ENCODE measurements around the gene ANK2. TPM values are rescaled to one million over a fixed set of nuclear protein-coding genes. Genes with fewer than 3 reads are reported as not detected.
A peak's percentile ranks its signal among the peaks of the same experiment; 100 is the strongest.

The ANK2 gene
- total RNA-seq, 4 donors from 2014 or later: 74.2 to 127 (median 87.5) TPM

DNA sequence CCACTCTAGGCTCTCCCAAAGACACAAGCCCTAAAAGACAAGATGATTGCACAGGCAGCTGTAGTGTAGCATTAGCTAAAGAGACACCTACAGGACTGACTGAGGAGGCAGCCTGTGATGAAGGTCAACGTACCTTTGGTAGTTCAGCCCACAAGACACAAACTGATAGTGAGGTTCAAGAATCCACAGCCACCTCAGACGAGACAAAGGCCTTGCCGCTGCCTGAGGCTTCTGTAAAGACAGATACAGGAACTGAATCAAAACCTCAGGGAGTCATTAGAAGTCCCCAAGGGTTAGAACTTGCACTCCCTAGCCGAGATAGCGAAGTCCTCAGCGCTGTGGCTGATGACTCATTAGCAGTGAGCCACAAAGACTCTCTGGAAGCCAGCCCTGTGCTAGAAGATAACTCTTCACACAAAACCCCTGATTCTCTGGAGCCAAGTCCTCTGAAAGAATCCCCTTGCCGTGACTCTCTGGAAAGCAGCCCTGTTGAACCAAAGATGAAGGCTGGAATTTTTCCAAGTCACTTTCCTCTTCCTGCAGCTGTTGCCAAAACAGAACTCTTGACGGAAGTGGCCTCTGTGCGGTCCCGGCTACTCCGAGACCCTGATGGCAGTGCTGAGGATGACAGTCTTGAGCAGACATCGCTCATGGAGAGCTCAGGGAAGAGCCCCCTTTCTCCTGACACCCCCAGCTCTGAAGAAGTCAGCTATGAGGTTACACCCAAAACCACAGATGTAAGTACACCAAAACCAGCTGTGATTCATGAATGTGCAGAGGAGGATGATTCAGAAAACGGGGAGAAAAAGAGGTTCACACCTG lies 306.3 kb downstream of the ANK2 start:
- no peak for DNase-seq

DNA sequence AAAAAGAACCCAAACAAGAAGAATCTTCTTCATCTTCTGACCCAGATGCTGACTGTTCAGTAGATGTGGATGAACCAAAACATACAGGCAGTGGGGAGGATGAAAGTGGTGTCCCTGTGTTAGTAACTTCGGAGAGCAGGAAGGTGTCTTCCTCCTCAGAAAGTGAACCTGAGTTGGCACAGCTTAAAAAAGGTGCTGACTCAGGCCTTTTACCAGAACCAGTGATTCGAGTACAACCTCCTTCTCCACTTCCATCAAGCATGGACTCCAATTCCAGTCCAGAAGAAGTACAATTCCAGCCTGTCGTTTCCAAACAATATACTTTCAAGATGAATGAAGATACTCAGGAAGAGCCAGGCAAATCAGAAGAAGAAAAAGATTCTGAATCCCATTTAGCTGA lies 307.0 kb downstream of the ANK2 start:
- no peaks in the 10 kb centered on the region for H3K36me3 ChIP-seq
- in situ Hi-C loops (cut with MboI; ENCODE audit: low sequenced_read_pairs in 4 of 4) (no loop called here), intact Hi-C loops (cut with DNase I; ENCODE audit: low total_unique reads) (no loop called here)
- DNase-seq: no peak
- no peaks in the 10 kb centered on the region for H3K4me1 ChIP-seq
- TF ChIP-seq POLR2A (IDR thresholded peaks at IDR 0.05): no peak
- TF ChIP-seq, protein P1, sequence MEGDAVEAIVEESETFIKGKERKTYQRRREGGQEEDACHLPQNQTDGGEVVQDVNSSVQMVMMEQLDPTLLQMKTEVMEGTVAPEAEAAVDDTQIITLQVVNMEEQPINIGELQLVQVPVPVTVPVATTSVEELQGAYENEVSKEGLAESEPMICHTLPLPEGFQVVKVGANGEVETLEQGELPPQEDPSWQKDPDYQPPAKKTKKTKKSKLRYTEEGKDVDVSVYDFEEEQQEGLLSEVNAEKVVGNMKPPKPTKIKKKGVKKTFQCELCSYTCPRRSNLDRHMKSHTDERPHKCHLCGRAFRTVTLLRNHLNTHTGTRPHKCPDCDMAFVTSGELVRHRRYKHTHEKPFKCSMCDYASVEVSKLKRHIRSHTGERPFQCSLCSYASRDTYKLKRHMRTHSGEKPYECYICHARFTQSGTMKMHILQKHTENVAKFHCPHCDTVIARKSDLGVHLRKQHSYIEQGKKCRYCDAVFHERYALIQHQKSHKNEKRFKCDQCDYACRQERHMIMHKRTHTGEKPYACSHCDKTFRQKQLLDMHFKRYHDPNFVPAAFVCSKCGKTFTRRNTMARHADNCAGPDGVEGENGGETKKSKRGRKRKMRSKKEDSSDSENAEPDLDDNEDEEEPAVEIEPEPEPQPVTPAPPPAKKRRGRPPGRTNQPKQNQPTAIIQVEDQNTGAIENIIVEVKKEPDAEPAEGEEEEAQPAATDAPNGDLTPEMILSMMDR (IDR thresholded peaks at IDR 0.05 in 4 of 5, conservative IDR thresholded peaks at IDR 0.05 in 1 of 5): no peak
- no peak overlapping the region for H3K27ac ChIP-seq
- H3K4me3 ChIP-seq: no peak overlapping the region
- ATAC-seq: no peak
- no peaks in the 10 kb centered on the region for H3K27me3 ChIP-seq
- H3K9me3 ChIP-seq: no peaks in the 10 kb centered on the region

More for the DNA sequence above, 306.3 kb downstream of the ANK2 start:
- intact Hi-C loops (cut with DNase I; ENCODE audit: low total_unique reads): no loop called here
- Histone ChIP-seq H3K36me3 (no peaks in the 10 kb centered on the region), H3K4me1 (no peaks in the 10 kb centered on the region), H3K27ac (peak overlapping the region in 3 of 4 donors; percentile 0 to 37 (median 1)), H3K4me3 (peak overlapping the region in 1 of 4 donors; percentile 4), H3K27me3 (no peaks in the 10 kb centered on the region), H3K9me3 (no peaks in the 10 kb centered on the region)
- TF ChIP-seq, protein P1 (IDR thresholded peaks at IDR 0.05 in 4 of 5, conservative IDR thresholded peaks at IDR 0.05 in 1 of 5): no peak
- TF ChIP-seq POLR2A (IDR thresholded peaks at IDR 0.05): no peak
- peak; percentile 61 to 65 for ATAC-seq
- in situ Hi-C loops (cut with MboI; ENCODE audit: low sequenced_read_pairs in 4 of 4): no loop called here

DNA sequence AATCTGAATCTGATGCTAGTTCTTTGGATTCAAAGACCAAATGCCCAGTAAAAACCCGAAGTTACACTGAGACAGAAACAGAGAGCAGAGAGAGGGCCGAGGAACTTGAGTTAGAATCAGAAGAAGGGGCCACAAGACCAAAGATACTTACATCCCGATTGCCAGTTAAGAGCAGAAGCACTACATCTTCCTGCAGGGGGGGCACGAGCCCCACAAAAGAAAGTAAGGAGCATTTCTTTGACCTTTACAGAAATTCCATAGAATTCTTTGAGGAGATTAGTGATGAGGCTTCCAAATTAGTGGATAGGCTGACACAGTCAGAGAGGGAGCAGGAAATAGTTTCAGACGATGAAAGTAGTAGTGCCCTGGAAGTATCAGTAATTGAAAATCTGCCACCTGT lies 309.3 kb downstream of the ANK2 start:
- H3K4me1 ChIP-seq: no peaks in the 10 kb centered on the region
- TF ChIP-seq POLR2A (IDR thresholded peaks at IDR 0.05): no peak
- TF ChIP-seq, protein P1 (IDR thresholded peaks at IDR 0.05 in 4 of 5, conservative IDR thresholded peaks at IDR 0.05 in 1 of 5): no peak
- no peaks in the 10 kb centered on the region for H3K27me3 ChIP-seq
- no peak for ATAC-seq
- no peak overlapping the region for H3K4me3 ChIP-seq
- in situ Hi-C loops (cut with MboI; ENCODE audit: low sequenced_read_pairs in 4 of 4): no loop called here
- no peak for DNase-seq
- no peaks in the 10 kb centered on the region for H3K36me3 ChIP-seq
- no peaks in the 10 kb centered on the region for H3K9me3 ChIP-seq
- intact Hi-C loops (cut with DNase I; ENCODE audit: low total_unique reads): no loop called here
- H3K27ac ChIP-seq: no peak overlapping the region

DNA sequence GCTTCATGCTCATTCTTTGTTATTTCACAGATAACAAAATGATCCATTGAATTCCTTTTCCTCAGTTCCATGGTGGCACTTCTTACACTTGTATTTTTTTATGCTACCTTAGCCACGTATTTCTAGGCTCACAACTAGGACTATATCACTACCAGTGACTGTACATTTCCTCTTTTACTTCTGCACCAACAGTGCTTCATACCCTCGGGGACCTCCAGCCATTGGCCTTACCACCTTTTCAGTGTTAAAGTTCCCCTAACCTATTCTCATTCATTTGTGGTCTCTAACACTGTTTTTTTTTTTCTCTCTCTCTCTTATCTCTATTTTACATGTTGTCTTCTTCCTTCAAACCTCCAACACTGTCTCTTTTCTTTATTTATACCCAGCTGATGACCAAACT lies 315.9 kb downstream of the ANK2 start:
- no peak for TF ChIP-seq POLR2A (IDR thresholded peaks at IDR 0.05)
- TF ChIP-seq, protein P1 (IDR thresholded peaks at IDR 0.05 in 4 of 5, conservative IDR thresholded peaks at IDR 0.05 in 1 of 5): no peak
- in situ Hi-C loops (cut with MboI; ENCODE audit: low sequenced_read_pairs in 4 of 4) (no loop called here), intact Hi-C loops (cut with DNase I; ENCODE audit: low total_unique reads) (no loop called here)
- Histone ChIP-seq H3K4me1 (no peaks in the 10 kb centered on the region), H3K9me3 (no peaks in the 10 kb centered on the region), H3K27ac (no peak overlapping the region), H3K4me3 (no peak overlapping the region), H3K36me3 (peaks cover 0 to 43% of the 10 kb centered on the region in 2 donors), H3K27me3 (no peaks in the 10 kb centered on the region)
- ATAC-seq: no peak
- DNase-seq: no peak
